ENCODE results near the gene TMEM201. TPM values are rescaled to one million over a fixed set of nuclear protein-coding genes. Genes with fewer than 3 reads are reported as not detected.

The TMEM201 gene
- polyA plus RNA-seq, 2 of the 4 experiments (the other 2 are of a cell fraction), result 1.9 to 8.7 TPM

GRCh38 chr1:9594471-9595155 is 5.9 kb downstream of the TMEM201 start:
- no peaks in the 10 kb centered on the region for H3K9me3 ChIP-seq
- H3K4me3 ChIP-seq, result no peak overlapping the region
- no peak overlapping the region for H3K4me2 ChIP-seq
- no peak for ATAC-seq
- peaks cover 7% of the 10 kb centered on the region; the same call in 2 of the 3 replicates for H3K4me1 ChIP-seq
- H3K27ac ChIP-seq, result no peak overlapping the region
- no peak for TF ChIP-seq NR3C1 (IDR thresholded peaks at IDR 0.05)
- TF ChIP-seq POLR2A (IDR thresholded peaks at IDR 0.05; ENCODE audit: low read length), result no peak
- TF ChIP-seq HEYL (CRISPR knock-in tag; IDR thresholded peaks at IDR 0.05), result no peak
- TF ChIP-seq TFCP2L1 (CRISPR knock-in tag; IDR thresholded peaks at IDR 0.05), result no peak
- TF ChIP-seq PBX3 (IDR thresholded peaks at IDR 0.05), result no peak
- no peak for TF ChIP-seq HES2 (IDR thresholded peaks at IDR 0.05)
- no peak for TF ChIP-seq RNF2 (IDR thresholded peaks at IDR 0.05; ENCODE audit: borderline replicate concordance, low read depth)
- no peak for TF ChIP-seq SMC3 (IDR thresholded peaks at IDR 0.05)
- no peak for TF ChIP-seq RFX5 (IDR thresholded peaks at IDR 0.05)
- no peak for TF ChIP-seq REST (IDR thresholded peaks at IDR 0.05)
- TF ChIP-seq E2F6 (IDR thresholded peaks at IDR 0.05; ENCODE audit: borderline replicate concordance, low read depth), result no peak
- no peak for TF ChIP-seq EP300 (IDR thresholded peaks at IDR 0.05)
- TF ChIP-seq JUNB (IDR thresholded peaks at IDR 0.05), result no peak
- TF ChIP-seq USF2 (IDR thresholded peaks at IDR 0.05), result no peak
- TF ChIP-seq FOSL2 (IDR thresholded peaks at IDR 0.05), result no peak
- no peak for TF ChIP-seq FOSL2 (CRISPR knock-in tag; IDR thresholded peaks at IDR 0.05)
- no peak for TF ChIP-seq MAX (IDR thresholded peaks at IDR 0.05)
- TF ChIP-seq POLR2AphosphoS2 (conservative IDR thresholded peaks at IDR 0.05; ENCODE audit: low read length), result no peak
- ChIA-PET CTCF (interaction anchor here (1.0 to 1.1 kb wide), 2 partner anchors 9 to 21 kb away, joined by 3 read pairs; no protein-coding TSS in a partner anchor), POLR2A (no interaction called here)
- no peak for FAIRE-seq
- WGBS (ENCODE audit: missing lambda C conversion rate), result 78% methylated on average over 5 of the region's 20 CpGs
- no peak for DNase-seq (ENCODE audit: low read depth in 1 of 2, low spot score in 1 of 2)

- Histone ChIP-seq H3K27ac (no peak overlapping the region), H3K9me3 (no peaks in the 10 kb centered on the region), H3K4me1 (no peaks in the 10 kb centered on the region; the same call in 2 of the 3 replicates), H3K4me2 (no peak overlapping the region), H3K4me3 (no peak overlapping the region)
- POLR2A ChIA-PET, result no interaction called here
- FAIRE-seq, result no peak
- no peak for DNase-seq (ENCODE audit: low read depth in 1 of 2, low spot score in 1 of 2)
- ATAC-seq, result no peak
- WGBS (ENCODE audit: missing lambda C conversion rate), result 91% methylated on average over 10 of the region's 17 CpGs
- CTCF ChIA-PET, result interaction anchor here (1.0 kb wide), 1 partner anchor 10 kb away, joined by 3 read pairs; no protein-coding TSS in a partner anchor
- TF ChIP-seq BHLHE40 (IDR thresholded peaks at IDR 0.05; ENCODE audit: low read depth, low read length), result no peak
- TF ChIP-seq NPAS2 (CRISPR knock-in tag; IDR thresholded peaks at IDR 0.05; ENCODE audit: borderline replicate concordance), result no peak
- no peak for TF ChIP-seq MYC (IDR thresholded peaks at IDR 0.05; ENCODE audit: borderline replicate concordance, low read length)
- TF ChIP-seq CEBPB (IDR thresholded peaks at IDR 0.05), result no peak
- TF ChIP-seq KDM5A (IDR thresholded peaks at IDR 0.05), result no peak
- no peak for TF ChIP-seq RFX5 (IDR thresholded peaks at IDR 0.05)
- no peak for TF ChIP-seq USF2 (IDR thresholded peaks at IDR 0.05)
- TF ChIP-seq ZFP36 (IDR thresholded peaks at IDR 0.05; ENCODE audit: borderline replicate concordance, partially characterized antibody), result no peak
- no peak for TF ChIP-seq EHF (CRISPR knock-in tag; IDR thresholded peaks at IDR 0.05)
- no peak for TF ChIP-seq HES2 (IDR thresholded peaks at IDR 0.05)
- TF ChIP-seq JUNB (IDR thresholded peaks at IDR 0.05), result no peak
- no peak for TF ChIP-seq MAFK (IDR thresholded peaks at IDR 0.05; ENCODE audit: partially characterized antibody)
- TF ChIP-seq NFE2L2 (conservative IDR thresholded peaks at IDR 0.05; ENCODE audit: low read length), result no peak
- TF ChIP-seq PHF8 (IDR thresholded peaks at IDR 0.05; ENCODE audit: borderline replicate concordance, low read depth), result no peak
Measured at GRCh38 chr1:9595156-9595967, 6.7 kb downstream of the TMEM201 start.

Data from A549 (cell line).